Stimulated activated CD4-positive, alpha-beta T cell treated with anti-CD3 and anti-CD28 coated beads, Interleukin-2, amount 100 ng/mL, for 48 hours (primary cell): ENCODE measurements around the gene ADRA1B.
A peak's percentile ranks its signal among the peaks of the same experiment; 100 is the strongest.
"Not testable (repeated sequence)": the region's sequence is repeated elsewhere in the genome, so short reads cannot be mapped to it uniquely, and the experiment has no call there.

Experiments
- DNase-seq, 2 donors: peaks; one replicate each; pipeline ENCODE4 v3.0.0-alpha.2; 2020

Gene ADRA1B

DNA sequence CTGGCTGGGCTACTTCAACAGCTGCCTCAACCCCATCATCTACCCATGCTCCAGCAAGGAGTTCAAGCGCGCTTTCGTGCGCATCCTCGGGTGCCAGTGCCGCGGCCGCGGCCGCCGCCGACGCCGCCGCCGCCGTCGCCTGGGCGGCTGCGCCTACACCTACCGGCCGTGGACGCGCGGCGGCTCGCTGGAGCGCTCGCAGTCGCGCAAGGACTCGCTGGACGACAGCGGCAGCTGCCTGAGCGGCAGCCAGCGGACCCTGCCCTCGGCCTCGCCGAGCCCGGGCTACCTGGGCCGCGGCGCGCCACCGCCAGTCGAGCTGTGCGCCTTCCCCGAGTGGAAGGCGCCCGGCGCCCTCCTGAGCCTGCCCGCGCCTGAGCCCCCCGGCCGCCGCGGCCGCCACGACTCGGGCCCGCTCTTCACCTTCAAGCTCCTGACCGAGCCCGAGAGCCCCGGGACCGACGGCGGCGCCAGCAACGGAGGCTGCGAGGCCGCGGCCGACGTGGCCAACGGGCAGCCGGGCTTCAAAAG is 55.7 kb downstream of the ADRA1B start:
- DNase-seq = no peak

DNA sequence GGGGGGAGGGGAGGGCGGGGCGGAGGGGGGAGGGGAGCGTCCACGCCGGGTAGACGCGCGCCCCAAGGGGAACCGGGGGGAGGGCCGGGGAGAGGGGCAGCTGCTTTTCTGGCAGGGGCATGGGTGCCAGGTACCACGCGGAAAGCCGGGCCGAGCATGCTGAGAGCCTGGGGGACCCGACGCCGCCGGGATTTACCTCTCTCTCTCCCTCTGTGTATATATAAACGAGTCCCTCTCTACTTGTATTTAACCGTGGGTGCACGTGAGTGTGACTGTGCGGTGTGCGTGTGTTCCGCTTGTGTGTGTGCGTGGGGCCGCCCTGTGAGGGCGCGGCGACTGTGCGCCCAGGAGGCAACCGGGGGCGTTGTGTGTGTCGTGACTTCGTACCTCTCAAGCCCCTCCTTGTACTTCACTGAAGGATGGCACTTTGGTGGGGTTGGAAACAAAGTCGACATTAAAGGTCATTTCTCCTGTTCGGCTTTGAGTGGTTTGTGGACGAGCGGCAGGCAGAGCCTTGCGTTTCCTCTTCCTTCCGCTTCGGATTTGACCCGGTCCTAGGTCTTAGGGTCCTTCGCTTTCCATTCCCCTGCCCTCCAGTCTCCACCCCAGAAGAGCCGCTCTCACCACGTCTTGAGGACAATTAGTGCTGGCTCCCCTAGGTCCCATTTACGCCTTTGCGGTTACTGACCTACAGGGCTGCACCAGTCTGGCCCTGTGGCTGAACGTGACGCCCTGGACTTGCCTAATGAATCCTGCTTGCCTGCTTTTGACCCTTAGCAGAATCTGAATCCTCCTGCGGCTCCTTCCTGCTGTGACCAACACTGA is 56.5 kb downstream of the ADRA1B start:
- no peak for DNase-seq

DNA sequence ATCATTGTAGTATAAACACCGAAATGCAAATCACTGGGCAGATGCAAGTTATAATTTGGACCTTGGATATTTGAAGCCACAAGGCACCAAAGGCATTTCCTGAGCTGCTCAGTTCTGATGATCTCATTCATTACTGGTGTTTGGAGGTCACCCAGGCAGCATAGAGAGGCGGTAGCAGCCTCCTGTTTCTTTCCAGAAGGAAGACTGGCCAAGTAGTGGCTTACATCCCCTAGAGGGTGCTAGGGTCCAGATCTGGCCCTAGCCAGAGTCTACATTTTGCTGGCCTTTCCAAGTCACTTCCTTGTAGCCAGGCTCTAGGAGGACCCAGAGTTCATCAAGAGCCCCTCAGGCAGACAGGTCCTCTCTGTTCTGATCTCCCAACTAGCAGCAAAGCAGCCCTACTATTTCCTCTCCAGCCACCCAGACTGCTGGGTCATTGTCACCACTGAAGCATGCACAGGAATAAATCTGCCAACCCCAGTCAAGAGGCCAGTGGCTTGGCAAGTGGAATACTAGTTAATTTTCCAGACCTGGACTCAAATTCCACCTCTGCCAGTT is 59.3 kb downstream of the ADRA1B start:
- no peak for DNase-seq

DNA sequence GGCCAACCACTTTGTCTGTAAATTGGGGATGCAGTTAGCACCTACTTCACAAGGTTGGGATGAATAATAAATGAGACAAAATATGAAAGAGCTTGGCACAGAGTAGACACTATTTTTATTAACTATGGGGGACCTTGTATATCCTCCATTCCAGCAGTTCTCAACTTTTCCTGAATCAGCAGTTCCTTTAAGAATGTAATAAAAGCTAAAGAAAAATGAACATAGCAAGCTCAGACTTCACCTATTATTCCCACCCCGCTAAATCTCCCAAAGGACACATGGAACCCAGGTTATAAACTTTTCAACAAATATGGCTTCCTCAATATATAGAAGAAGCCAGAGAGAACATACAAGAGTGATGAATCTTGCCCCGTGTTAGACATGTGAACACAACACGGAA is 60.6 kb downstream of the ADRA1B start:
- no peak for DNase-seq

DNA sequence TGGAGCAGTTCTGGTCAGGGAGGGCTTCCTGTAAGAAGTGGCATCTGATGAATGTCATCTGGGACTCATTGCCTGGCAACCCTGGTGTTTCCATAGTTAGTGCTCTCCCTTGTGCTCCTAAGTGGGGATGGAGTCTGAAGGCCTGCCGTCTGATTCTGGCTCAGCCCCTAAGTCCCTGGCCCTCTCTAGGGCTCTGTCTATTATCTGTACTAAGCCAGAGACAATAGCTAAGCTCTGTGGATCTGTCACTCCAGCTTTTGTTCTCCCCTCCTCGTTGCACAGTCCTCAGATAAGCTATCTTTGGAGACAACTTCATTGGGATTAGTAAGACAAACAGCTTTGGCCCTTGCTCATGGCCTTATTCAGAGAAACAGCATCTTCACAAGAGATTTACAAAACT is 62.1 kb downstream of the ADRA1B start:
- DNase-seq = no peak

DNA sequence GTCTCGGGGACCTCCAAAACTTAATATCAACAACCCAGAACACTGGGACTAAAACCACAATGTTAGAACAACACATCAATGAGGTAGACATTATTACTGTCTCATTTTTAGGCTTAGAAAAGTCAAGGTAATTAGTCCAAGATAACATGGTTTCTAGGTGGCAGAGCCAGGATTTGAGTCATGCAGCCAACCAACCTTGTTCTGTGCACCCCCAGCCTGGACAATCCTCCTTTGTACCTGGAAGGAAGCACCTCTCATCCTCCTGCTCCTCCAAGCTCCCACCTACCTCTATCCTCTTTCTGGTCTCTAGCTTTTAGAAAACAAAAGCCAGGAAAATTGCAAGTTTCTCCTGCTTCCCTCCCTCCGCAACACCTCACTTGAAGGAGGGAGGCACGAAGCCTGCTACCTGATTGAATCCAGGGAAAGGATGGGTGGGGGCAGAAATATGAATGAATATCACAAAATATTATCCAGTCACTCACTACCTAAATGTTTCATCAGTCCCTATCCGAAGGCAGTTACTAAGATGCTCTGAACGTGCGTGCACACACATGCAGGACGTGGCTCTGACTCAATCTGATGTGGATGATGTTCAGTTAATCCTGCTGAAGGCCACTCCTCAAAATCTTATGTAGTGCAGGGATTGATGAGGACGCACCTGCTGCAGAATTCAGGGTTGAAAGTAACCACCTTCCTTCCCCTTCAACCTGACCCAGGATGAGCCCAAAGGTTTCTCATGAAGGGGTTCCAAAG is 66.3 kb downstream of the ADRA1B start:
- no peak for DNase-seq

DNA sequence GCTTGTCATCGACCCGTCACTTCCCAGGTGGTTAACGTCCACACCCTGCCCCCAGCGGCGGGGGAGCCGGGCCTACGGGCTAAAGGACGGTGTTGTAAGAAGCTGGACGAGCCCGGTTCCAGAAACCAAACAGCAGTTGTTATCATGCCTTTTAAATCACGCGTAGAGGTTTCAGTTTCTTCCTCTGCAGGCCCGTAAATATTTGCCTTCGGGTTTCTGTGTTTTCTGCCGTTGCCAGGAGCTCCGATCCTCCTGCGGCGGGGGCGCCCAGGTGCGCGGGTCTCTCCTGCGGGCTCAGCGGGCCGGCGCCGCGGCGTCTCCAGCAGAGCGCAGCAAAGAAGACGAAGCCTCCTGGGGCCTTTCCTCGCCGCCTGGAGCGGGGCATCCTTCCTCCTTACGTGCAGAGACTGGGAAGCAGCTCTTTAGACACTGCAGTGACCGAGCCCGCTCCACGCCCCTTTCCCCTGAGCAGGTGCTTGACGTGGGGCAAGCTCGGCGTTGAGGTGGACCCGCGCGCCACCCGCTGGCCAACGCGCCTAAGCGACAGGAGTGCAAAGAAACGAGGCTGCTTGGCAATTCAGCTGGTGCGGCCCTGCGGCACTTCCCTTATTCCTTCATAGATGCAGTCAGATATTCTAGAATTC is 70.9 kb downstream of the ADRA1B start:
- DNase-seq = peak; percentile 61 to 68

DNA sequence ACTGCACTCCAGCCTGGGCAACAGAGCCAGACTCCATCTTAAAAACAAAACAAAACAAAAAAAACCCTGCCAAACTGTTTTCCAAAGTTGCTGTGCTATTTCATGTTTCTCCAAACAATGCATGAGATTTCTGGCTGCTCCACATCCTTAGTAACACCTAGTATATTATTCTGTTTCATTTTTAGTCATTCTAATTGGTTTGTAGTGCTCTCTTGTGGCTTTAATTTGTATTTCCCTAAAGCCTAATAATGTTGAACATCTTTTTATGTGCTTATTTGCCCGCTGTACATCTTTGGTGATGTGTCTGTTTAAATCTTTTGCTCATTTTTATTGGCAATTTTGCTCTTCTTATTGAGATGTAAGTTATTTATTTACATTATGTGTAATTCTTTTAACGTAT is 74.2 kb downstream of the ADRA1B start:
- DNase-seq = no peak

DNA sequence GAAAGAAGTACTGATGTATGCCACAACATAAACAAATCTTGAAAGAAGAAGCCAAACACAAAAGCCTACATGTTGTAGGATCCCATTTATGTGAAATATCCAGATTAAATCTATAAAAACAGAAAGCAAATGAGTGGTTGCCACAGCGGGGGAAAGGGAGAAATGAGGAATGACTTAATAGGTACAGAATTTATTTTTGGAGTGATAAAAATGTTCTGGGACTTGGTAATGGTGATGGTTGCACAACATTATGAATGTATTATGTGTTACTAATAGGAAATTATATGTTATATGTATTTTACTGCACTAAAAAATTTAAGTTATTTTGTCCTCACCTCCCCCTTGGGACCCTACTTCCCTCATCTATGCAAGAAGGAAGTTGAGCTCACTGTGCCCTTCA is 76.3 kb downstream of the ADRA1B start:
- DNase-seq = no peak

DNA sequence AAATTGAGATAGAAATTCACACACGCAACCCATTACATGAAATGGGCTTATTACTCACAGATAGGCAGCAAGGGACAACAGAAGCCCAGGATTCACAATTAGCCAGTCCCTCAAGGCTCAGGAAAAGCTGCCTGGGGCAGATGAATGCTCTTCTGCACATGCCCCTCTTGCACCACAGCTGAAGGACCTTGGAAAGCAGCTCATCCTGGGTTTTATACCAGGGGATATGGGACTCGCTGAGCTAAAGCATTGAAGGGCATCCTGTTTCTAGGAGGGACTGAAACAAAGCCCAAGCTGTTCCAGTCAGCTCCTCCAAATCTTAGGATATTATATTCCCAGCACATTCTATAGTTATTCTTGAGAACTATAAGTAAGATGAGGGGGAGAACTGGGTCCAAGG is 76.9 kb downstream of the ADRA1B start:
- no peak for DNase-seq

DNA sequence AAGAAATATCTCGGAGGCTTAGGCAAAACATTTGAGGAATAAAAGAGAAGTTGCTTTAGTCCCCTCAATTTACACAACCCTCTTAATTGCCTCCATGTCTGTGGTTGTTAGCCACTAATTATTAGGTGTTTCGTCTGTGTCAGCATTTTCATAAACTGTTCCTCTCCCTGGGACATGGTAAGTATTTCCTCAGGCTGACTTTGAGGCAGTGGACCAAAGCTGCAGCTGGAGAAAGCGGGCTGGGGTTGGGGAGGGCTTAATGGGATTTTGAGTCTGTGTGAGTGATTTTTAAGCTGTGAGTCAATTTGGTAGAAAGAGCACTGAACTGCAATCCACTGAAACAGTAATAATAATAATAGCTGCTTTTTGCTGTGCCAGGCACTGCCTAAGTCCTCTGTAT is 79.6 kb downstream of the ADRA1B start:
- no peak for DNase-seq

DNA sequence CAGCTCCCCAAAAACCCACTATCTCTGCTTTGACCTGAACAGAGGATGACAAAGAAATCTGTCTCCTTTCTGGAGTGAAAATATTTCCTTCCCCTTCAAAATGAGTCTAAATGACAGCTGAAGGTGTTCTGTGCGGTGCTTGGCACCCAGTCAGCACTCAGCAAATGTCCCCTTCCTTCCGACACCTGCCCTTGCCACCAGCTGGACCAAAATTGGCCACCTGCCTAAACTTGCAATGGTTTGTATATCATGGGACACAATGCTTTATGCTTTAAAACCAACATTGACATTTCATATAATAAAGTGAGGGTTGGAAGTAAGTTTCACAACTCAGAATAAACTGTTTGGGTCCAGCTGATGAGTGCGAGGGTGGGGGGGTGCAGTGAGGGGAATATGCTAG is 85.2 kb downstream of the ADRA1B start:
- no peak for DNase-seq

DNA sequence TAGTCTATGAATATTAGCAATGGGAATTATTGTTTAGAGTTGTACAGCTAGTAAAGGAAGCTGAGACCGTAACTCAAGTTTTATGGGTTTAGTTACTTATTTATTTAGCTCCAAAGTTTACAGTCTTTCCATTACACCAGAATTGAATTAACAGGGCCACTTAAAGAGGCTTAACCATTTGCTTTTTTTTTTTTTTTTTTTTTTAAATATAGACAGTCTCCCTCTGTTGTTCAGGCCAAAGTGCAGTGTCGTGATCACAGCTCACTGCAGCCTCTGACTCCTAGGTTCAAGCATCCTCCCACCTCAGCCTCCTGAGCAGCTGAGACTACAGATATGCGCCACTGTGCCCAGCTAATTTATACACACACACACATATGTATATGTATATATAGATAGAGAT is 91.2 kb downstream of the ADRA1B start:
- no peak for DNase-seq

DNA sequence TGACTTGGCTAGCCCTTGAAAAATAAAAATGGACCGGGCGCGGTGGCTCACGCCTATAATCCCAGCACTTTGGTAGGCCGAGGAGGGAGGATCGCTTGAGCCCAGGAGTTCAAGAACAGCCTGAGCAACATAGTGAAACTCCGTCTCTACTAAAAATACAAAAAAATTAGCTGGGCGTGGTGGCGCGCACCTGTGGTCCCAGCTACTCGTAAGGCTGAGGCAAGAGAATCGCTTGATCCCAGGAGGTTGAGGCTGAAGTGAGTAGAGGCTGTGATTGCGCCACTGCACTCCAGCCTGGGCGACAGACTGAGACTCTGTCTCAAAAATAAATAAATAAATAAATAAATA is 92.2 kb downstream of the ADRA1B start:
- DNase-seq = not testable (repeated sequence)

DNA sequence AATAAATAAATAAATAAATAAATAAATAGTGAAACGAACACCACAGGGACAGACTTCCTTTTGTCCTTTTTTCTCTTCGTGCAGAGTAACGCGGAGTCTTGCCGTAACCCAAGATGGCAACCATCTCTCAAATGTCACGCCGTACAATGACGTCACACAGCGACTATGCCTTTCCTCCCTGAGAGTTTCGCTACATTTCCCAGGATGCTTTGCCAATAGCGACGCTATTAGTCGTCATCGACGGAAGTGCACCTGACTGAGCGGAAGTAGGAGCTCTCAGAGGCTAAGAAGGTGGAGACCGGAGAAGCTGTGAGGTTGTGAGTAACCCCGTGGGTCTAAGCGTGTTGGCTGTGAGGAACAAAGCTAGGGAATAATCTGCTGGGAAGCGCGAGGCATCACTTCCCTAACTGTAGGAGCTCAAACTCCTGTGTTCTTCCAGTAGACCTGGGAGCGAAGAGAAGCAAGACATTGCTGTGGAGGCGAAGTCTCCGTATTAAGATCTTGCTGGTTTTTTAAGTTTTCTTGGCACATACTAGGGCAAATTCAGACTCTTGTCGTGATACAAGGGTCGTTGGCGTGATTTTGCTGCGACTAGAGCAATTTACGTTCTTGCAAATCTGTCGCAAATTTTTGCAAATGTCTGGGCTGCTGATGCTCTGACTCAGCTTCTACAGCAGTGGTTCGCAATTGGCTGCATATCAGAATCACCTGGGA is 92.8 kb downstream of the ADRA1B start, which contains the start of gene TTC1:
Gene TTC1 (plus strand): TSS at position 263 of the 714 bp plus-strand sequence. CDS start 1,390 bp downstream, outside the sequence.
- peak; percentile 81 to 84 for DNase-seq

DNA sequence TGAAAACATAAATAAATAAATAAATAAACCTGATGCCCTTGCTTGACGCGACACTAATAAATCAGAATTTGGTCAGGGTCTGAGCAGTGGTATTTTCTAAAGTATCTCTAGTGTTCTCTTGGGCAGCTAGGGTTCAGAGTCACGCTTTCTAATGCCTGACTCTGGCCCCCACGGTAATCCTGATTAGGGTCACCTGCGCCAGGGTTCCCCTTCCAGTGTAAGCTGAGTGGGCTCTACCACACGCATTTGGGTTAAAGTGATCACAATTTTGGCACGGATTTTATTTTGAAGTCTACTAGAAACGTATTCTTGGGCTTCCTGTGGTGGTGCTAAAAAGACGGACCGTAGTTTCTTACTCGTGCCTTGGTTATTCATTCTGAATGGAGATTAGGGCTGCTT is 93.3 kb downstream of the ADRA1B start:
- DNase-seq = no peak

DNA sequence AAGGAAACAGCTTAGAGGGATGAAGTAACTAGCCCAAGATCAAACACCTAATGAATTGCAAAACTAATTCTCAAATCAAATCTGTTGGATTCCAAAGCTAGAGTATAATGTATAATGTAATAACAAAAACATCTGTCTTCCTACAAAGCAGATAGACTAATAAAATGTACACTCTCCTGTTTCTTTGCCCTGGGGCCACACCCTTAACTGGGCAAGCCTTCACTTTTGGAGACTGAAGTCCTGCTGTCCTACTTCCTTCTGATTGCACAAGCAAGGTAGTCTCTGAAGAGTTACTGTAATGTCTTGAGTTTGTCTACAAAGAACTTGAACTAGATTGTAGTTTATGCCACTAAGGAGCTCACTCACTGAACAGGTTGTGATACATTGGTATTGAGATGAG is 95.2 kb downstream of the ADRA1B start:
- no peak for DNase-seq

DNA sequence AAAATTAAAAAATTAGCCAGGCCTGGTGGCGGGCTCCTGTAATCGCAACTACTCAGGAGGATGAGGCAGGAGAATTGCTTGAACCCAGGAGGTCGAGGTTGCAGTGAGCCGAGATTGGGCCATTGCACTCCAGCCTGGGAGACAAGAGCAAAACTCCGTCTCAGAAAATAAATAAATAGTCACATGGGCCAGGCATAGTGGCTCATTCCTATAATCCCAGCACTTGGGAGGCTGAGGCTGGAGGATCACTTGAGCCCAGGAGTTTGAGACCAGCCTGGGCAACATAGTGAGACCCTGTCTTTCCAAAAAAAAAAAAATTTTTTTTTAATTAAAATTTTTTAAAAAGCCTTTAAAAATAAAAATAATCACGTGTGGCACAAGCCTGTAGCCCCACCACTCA is 97.9 kb downstream of the ADRA1B start:
- DNase-seq = not testable (repeated sequence)

DNA sequence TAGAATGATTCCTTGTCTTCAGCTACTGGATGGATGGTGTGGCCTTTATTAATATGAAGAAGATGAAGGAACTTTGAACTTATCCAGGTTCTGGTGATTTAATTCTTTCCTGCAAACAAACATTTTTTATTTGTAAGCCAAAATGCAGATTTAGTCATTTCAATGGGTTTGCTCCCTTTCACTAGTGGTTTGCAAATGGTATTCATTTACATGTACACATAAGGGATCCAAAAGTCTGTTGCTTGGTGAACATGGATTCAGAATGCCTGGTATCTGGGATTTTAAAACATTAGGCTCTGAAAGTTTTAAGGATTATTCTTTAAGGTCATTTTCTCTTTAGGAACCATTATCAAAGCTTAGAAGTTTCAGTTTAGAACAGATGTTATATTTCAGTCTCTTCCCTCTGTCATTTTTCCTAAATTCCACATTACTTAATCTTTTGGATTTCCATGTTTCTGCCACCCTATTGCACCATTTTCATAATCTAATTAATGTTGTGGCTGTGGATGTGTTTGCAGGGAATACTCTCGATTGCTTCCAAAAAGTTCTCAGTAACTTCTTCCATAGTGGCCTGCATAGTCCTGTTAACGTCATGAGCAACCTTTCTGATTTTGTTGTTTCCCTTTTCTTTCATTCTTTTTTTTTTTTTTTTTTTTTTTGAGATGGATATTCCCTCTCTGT is 102.8 kb downstream of the ADRA1B start:
- no peak for DNase-seq

DNA sequence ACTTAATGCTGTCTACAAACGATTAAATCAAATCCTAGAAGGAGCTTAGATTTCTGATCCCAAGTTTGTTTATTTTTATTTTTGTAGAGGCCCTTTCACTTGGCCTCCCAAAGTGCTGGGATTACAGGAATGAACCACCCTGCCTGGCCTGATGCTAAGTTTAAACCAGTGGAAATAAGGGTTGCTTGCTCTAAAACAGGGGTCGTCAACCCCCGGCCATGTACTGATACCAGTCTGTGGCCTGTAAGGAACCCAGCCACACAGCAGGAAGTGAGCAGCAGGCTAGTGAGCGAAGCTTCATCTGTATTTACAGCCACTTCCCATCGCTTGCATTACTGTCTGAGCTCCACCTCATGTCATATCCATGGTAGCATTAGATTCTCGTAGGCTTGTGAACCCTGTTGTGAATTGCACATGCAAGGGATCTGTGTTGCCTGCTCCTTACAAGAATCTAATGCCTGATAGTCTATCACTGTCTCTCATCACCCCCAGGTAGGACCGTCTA is 104.0 kb downstream of the ADRA1B start:
- DNase-seq = no peak

DNA sequence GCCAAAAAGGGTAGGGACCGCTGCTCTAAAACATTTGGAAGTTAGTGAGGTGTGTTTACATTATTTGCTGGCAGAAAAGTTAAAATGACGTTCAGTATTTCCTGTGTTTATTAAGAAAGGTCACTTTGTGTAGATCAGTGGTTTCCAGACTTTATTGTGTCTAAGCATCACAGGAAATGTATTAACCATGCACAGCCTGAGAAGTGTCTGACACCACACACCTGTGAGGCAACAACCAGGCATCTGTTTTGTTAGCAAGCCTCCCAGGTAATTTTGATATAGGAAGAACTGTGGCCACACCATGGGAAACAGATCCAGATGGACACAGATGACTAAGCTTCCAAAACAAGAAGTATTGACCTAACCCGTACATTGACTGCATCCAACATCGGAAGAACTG is 104.7 kb downstream of the ADRA1B start:
- DNase-seq = no peak
